Measurements from ENCODE around the gene FNBP1. TPM values are rescaled to one million over a fixed set of nuclear protein-coding genes. Genes with fewer than 3 reads are reported as not detected.
A peak's percentile ranks its signal among the peaks of the same experiment; 100 is the strongest.

FNBP1 gene
- total and polyA plus RNA-seq, 2 of the 13 experiments (the other 11 are each of a cell fraction or from before 2014, with no cell fraction given): 5.4 to 19.5 TPM

DNA sequence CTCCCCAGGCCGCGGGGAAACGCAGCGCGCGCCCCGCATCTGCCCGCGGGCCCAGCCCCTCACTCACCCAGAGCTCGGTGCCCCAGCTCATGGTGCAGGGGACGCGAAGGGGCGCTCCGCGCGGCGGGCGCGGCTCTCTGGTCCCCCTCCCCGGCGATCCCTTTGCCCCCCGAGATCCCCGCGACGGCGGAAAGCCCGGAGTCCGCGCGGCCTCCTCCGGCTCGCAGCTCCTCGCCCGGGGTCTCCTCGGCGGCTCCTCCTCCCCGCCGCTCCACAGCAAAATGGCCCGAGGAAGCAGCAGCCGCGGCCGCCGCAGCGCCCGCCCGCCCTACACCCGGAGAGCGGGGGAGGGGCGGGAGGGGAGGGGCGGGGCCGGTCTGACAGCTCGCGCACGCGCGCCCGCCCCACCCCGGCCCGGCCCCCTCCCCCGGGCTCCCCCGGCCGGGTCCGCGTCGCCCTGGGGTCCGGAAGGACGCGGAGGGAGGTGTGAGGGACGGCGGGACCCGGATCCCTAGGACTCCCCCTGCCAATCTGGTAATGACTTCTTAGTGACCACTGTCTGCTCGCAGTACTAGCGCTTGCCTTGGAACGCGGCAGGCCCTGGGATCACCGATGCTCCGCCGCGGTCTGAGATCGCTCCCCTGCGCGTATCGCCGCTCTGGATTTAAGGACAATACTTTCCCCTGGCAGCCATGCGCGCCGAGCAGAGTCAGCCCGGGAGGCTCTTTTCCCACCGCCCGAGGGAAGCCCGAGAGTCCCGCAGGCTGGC, at the start of gene FNBP1 (continued):
- TF ChIP-seq, protein P1, sequence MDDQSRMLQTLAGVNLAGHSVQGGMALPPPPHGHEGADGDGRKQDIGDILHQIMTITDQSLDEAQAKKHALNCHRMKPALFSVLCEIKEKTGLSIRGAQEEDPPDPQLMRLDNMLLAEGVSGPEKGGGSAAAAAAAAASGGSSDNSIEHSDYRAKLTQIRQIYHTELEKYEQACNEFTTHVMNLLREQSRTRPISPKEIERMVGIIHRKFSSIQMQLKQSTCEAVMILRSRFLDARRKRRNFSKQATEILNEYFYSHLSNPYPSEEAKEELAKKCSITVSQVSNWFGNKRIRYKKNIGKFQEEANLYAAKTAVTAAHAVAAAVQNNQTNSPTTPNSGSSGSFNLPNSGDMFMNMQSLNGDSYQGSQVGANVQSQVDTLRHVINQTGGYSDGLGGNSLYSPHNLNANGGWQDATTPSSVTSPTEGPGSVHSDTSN (CRISPR knock-in tag; IDR thresholded peaks at IDR 0.05; ENCODE audit: borderline replicate concordance): no peak
- TF ChIP-seq ZNF772 (CRISPR knock-in tag; IDR thresholded peaks at IDR 0.05): peak; percentile 73; the same call in 1 of the 2 replicates
- TF ChIP-seq ZNF703 (CRISPR knock-in tag; IDR thresholded peaks at IDR 0.05; ENCODE audit: borderline replicate concordance): no peak; the same call in 1 of the 2 replicates
- peak; percentile 28; the same call in 1 of the 2 replicates for TF ChIP-seq ELF1 (CRISPR knock-in tag; IDR thresholded peaks at IDR 0.05)
- TF ChIP-seq HDAC1 (CRISPR knock-in tag; IDR thresholded peaks at IDR 0.05): peak; percentile 54; the same call in 1 of the 2 replicates
- 0 out of 2 replicates have a peak, but pooled peaks have one; percentile 61 for TF ChIP-seq ZNF589 (CRISPR knock-in tag; conservative IDR thresholded peaks at IDR 0.05)
- no peak for TF ChIP-seq RFXANK (CRISPR knock-in tag; IDR thresholded peaks at IDR 0.05)
- no peak for TF ChIP-seq MIXL1 (CRISPR knock-in tag; IDR thresholded peaks at IDR 0.05)
- TF ChIP-seq CHD4 (IDR thresholded peaks at IDR 0.05; ENCODE audit: borderline replicate concordance, low read length): 0 out of 2 replicates have a peak, but pooled peaks have one; percentile 12
- no peak for TF ChIP-seq MAZ (IDR thresholded peaks at IDR 0.05; ENCODE audit: borderline replicate concordance, low read depth, low read length)
- TF ChIP-seq MAZ (CRISPR knock-in tag; IDR thresholded peaks at IDR 0.05; ENCODE audit: low read depth): peak; percentile 72
- TF ChIP-seq, protein P2, sequence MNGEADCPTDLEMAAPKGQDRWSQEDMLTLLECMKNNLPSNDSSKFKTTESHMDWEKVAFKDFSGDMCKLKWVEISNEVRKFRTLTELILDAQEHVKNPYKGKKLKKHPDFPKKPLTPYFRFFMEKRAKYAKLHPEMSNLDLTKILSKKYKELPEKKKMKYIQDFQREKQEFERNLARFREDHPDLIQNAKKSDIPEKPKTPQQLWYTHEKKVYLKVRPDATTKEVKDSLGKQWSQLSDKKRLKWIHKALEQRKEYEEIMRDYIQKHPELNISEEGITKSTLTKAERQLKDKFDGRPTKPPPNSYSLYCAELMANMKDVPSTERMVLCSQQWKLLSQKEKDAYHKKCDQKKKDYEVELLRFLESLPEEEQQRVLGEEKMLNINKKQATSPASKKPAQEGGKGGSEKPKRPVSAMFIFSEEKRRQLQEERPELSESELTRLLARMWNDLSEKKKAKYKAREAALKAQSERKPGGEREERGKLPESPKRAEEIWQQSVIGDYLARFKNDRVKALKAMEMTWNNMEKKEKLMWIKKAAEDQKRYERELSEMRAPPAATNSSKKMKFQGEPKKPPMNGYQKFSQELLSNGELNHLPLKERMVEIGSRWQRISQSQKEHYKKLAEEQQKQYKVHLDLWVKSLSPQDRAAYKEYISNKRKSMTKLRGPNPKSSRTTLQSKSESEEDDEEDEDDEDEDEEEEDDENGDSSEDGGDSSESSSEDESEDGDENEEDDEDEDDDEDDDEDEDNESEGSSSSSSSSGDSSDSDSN (CRISPR knock-in tag; IDR thresholded peaks at IDR 0.05): peak; percentile 63
- TF ChIP-seq YEATS4 (CRISPR knock-in tag; IDR thresholded peaks at IDR 0.05; ENCODE audit: borderline replicate concordance): peak; percentile 76
- TF ChIP-seq, protein P3, sequence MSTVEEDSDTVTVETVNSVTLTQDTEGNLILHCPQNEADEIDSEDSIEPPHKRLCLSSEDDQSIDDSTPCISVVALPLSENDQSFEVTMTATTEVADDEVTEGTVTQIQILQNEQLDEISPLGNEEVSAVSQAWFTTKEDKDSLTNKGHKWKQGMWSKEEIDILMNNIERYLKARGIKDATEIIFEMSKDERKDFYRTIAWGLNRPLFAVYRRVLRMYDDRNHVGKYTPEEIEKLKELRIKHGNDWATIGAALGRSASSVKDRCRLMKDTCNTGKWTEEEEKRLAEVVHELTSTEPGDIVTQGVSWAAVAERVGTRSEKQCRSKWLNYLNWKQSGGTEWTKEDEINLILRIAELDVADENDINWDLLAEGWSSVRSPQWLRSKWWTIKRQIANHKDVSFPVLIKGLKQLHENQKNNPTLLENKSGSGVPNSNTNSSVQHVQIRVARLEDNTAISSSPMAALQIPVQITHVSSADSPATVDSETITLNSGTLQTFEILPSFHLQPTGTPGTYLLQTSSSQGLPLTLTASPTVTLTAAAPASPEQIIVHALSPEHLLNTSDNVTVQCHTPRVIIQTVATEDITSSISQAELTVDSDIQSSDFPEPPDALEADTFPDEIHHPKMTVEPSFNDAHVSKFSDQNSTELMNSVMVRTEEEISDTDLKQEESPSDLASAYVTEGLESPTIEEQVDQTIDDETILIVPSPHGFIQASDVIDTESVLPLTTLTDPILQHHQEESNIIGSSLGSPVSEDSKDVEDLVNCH (CRISPR knock-in tag; IDR thresholded peaks at IDR 0.05): no peak
- TF ChIP-seq, protein P4, sequence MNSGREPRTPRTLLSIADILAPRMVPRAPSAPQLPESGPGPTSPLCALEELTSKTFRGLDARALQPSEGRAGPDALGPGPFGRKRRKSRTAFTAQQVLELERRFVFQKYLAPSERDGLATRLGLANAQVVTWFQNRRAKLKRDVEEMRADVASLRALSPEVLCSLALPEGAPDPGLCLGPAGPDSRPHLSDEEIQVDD (CRISPR knock-in tag; IDR thresholded peaks at IDR 0.05; ENCODE audit: borderline replicate concordance): 0 out of 2 replicates have a peak, but pooled peaks have one; percentile 19
- 0 out of 2 replicates have a peak, but pooled peaks have one; percentile 38 for TF ChIP-seq RFXAP (CRISPR knock-in tag; IDR thresholded peaks at IDR 0.05; ENCODE audit: borderline replicate concordance)
- TF ChIP-seq AKAP8 (CRISPR knock-in tag; IDR thresholded peaks at IDR 0.05): no peak; the same call in 1 of the 2 replicates
- peak; percentile 34 for TF ChIP-seq HNRNPLL (IDR thresholded peaks at IDR 0.05; ENCODE audit: low read depth, low read length, poor library complexity, severe bottlenecking)
